Liver (tissue), 3 donors: ENCODE results near the gene SCP2.

ENCODE experiments used
- ATF3 ChIP-seq: IDR thresholded peaks from 2 replicates; pipeline ENCODE4 v1.6.1; 2016; ENCODE audit warnings: antibody characterized with exemption
- CTCF ChIP-seq: fragments of 150-350 bp; IDR thresholded peaks from 2 replicates; pipeline ENCODE4 v1.5.1; 2017; ENCODE audit warnings: improper control_type of control experiment, low read depth, low read length; ENCODE audit not compliant: missing input control
- JUND ChIP-seq, 2 donors: IDR thresholded peaks; 2 replicates each; pipeline ENCODE4 v1.6.1; 2016; ENCODE audit warnings: antibody characterized with exemption in 2 of 2
- MAX ChIP-seq: IDR thresholded peaks from 2 replicates; pipeline ENCODE4 v1.6.1; 2016; ENCODE audit warnings: antibody characterized with exemption
- NR2F2 ChIP-seq: IDR thresholded peaks from 2 replicates; pipeline ENCODE4 v1.6.1; 2016; ENCODE audit warnings: antibody characterized with exemption
- RAD21 ChIP-seq, 2 donors: IDR thresholded peaks; 2 replicates each; pipeline ENCODE4 v1.6.1; 2016; ENCODE audit warnings: antibody characterized with exemption in 2 of 2, mild to moderate bottlenecking in 2 of 2
- TAF1 ChIP-seq: conservative IDR thresholded peaks from 2 replicates; pipeline ENCODE4 v1.6.1; 2016; ENCODE audit warnings: antibody characterized with exemption, mild to moderate bottlenecking
- YY1 ChIP-seq: IDR thresholded peaks from 2 replicates; pipeline ENCODE4 v1.6.1; 2016; ENCODE audit warnings: antibody characterized with exemption, mild to moderate bottlenecking
- TF ChIP-seq, protein P1 (sequence below): IDR thresholded peaks from 2 replicates; pipeline ENCODE4 v1.6.1; 2016; ENCODE audit warnings: antibody characterized with exemption, mild to moderate bottlenecking
- TF ChIP-seq, protein P2 (sequence below): IDR thresholded peaks from 2 replicates; pipeline ENCODE4 v1.6.1; 2016; ENCODE audit warnings: antibody characterized with exemption
- donor health status: healthy.
- donor health status: healthy.

- TF ChIP-seq ATF3 (no peak), RAD21 (IDR thresholded peaks at IDR 0.05) (no peak), CTCF (no peak), TAF1 (no peak), MAX (no peak), JUND (IDR thresholded peaks at IDR 0.05) (no peak), YY1 (no peak), NR2F2 (no peak)
- TF ChIP-seq, protein P1, sequence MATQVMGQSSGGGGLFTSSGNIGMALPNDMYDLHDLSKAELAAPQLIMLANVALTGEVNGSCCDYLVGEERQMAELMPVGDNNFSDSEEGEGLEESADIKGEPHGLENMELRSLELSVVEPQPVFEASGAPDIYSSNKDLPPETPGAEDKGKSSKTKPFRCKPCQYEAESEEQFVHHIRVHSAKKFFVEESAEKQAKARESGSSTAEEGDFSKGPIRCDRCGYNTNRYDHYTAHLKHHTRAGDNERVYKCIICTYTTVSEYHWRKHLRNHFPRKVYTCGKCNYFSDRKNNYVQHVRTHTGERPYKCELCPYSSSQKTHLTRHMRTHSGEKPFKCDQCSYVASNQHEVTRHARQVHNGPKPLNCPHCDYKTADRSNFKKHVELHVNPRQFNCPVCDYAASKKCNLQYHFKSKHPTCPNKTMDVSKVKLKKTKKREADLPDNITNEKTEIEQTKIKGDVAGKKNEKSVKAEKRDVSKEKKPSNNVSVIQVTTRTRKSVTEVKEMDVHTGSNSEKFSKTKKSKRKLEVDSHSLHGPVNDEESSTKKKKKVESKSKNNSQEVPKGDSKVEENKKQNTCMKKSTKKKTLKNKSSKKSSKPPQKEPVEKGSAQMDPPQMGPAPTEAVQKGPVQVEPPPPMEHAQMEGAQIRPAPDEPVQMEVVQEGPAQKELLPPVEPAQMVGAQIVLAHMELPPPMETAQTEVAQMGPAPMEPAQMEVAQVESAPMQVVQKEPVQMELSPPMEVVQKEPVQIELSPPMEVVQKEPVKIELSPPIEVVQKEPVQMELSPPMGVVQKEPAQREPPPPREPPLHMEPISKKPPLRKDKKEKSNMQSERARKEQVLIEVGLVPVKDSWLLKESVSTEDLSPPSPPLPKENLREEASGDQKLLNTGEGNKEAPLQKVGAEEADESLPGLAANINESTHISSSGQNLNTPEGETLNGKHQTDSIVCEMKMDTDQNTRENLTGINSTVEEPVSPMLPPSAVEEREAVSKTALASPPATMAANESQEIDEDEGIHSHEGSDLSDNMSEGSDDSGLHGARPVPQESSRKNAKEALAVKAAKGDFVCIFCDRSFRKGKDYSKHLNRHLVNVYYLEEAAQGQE: no peak
- TF ChIP-seq, protein P2, sequence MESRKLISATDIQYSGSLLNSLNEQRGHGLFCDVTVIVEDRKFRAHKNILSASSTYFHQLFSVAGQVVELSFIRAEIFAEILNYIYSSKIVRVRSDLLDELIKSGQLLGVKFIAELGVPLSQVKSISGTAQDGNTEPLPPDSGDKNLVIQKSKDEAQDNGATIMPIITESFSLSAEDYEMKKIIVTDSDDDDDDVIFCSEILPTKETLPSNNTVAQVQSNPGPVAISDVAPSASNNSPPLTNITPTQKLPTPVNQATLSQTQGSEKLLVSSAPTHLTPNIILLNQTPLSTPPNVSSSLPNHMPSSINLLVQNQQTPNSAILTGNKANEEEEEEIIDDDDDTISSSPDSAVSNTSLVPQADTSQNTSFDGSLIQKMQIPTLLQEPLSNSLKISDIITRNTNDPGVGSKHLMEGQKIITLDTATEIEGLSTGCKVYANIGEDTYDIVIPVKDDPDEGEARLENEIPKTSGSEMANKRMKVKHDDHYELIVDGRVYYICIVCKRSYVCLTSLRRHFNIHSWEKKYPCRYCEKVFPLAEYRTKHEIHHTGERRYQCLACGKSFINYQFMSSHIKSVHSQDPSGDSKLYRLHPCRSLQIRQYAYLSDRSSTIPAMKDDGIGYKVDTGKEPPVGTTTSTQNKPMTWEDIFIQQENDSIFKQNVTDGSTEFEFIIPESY: no peak
Observed at GRCh38 chr1:53084589-53084971, 157.5 kb downstream of the SCP2 start.
